Immature natural killer cell (primary cell): ENCODE data around the gene MAST4. TPM values are rescaled to one million over a fixed set of nuclear protein-coding genes. Genes with fewer than 3 reads are reported as not detected.

ENCODE experiments used
- DNase-seq, 3 donors: peaks; one replicate each; pipeline ENCODE4 v3.0.0; 2022; ENCODE audit warnings: mixed read lengths in 1 of 3
- H3K27ac Mint-ChIP-seq, 6 donors: one replicate each; pipeline ENCODE4 v1.8.0; 2020; ENCODE audit warnings: mixed read lengths in 6 of 6, mild to moderate bottlenecking in 5 of 6, inconsistent platforms in 4 of 6, moderate library complexity in 3 of 6
- H3K27me3 Mint-ChIP-seq, 3 donors: one replicate each; pipeline ENCODE4 v1.8.0; 2020 to 2021; ENCODE audit warnings: low read depth in 3 of 3, mild to moderate bottlenecking in 3 of 3, mixed read lengths in 3 of 3, moderate library complexity in 3 of 3, inconsistent platforms in 1 of 3
- H3K36me3 Mint-ChIP-seq, 3 donors: one replicate each; pipeline ENCODE4 v1.8.0; 2020; ENCODE audit warnings: mixed read lengths in 3 of 3, inconsistent platforms in 2 of 3, mild to moderate bottlenecking in 2 of 3
- H3K4me1 Mint-ChIP-seq, 2 donors: one replicate each; pipeline ENCODE4 v1.8.0; 2020; ENCODE audit warnings: inconsistent platforms in 2 of 2, mild to moderate bottlenecking in 2 of 2, mixed read lengths in 2 of 2, moderate library complexity in 1 of 2
- H3K4me3 Mint-ChIP-seq, 5 donors: one replicate each; pipeline ENCODE4 v1.8.0; 2020; ENCODE audit warnings: mild to moderate bottlenecking in 5 of 5, mixed read lengths in 5 of 5, inconsistent platforms in 3 of 5, moderate library complexity in 3 of 5
- H3K9me3 Mint-ChIP-seq, 6 donors: one replicate each; pipeline ENCODE4 v1.8.0; 2020; ENCODE audit warnings: mild to moderate bottlenecking in 6 of 6, mixed read lengths in 6 of 6, inconsistent platforms in 4 of 6, moderate library complexity in 3 of 6
- polyA plus RNA-seq, 3 donors: library from polyadenylated mRNA; unstranded; fragments of 300-500 nt; fragmentation: Illumina TruSeq; gene quantifications; one replicate each; pipeline ENCODE4 v1.2.3, GENCODE V29; 2021

MAST4 gene
- polyA plus RNA-seq, 3 donors from 2014 or later = 0.51 to 2.8 (median 1.1) TPM

- Mint-ChIP-seq H3K36me3 (no peaks in the 10 kb centered on the region), H3K9me3 (no peaks in the 10 kb centered on the region), H3K4me1 (no peaks in the 10 kb centered on the region), H3K27me3 (peaks cover 0 to 6% (median 2%) of the 10 kb centered on the region in 3 donors), H3K27ac (no peak overlapping the region), H3K4me3 (no peak overlapping the region)
- no peak for DNase-seq
Measured at GRCh38 chr5:66956439-66956838, 360.2 kb downstream of the MAST4 start.

- Mint-ChIP-seq H3K4me1 (no peaks in the 10 kb centered on the region), H3K36me3 (no peaks in the 10 kb centered on the region), H3K27me3 (peaks cover 0 to 3% (median 2%) of the 10 kb centered on the region in 3 donors), H3K27ac (no peak overlapping the region), H3K4me3 (no peak overlapping the region), H3K9me3 (no peaks in the 10 kb centered on the region)
- no peak for DNase-seq
Measured at GRCh38 chr5:66958201-66958979, 362.2 kb downstream of the MAST4 start.

GRCh38 chr5:66958980-66959641 is 362.9 kb downstream of the MAST4 start:
- no peaks in the 10 kb centered on the region for H3K4me1 Mint-ChIP-seq
- no peak overlapping the region for H3K27ac Mint-ChIP-seq
- no peak for DNase-seq
- H3K9me3 Mint-ChIP-seq = no peaks in the 10 kb centered on the region
- H3K36me3 Mint-ChIP-seq = no peaks in the 10 kb centered on the region
- peaks cover 0 to 3% (median 2%) of the 10 kb centered on the region in 3 donors for H3K27me3 Mint-ChIP-seq
- no peak overlapping the region for H3K4me3 Mint-ChIP-seq

- Mint-ChIP-seq H3K4me3 (no peak overlapping the region), H3K4me1 (no peaks in the 10 kb centered on the region), H3K36me3 (no peaks in the 10 kb centered on the region), H3K27ac (no peak overlapping the region), H3K9me3 (peaks cover 0 to 2% (median 0%) of the 10 kb centered on the region in 6 donors), H3K27me3 (peaks cover 0 to 3% (median 2%) of the 10 kb centered on the region in 3 donors)
- DNase-seq = no peak
Measured at GRCh38 chr5:66959653-66960052, 363.5 kb downstream of the MAST4 start.

- Mint-ChIP-seq H3K27ac (no peak overlapping the region), H3K9me3 (peaks cover 0 to 2% (median 0%) of the 10 kb centered on the region in 6 donors)
Measured at GRCh38 chr5:66960369-66961137, 364.4 kb downstream of the MAST4 start.

GRCh38 chr5:66963559-66963971 is 367.4 kb downstream of the MAST4 start:
- DNase-seq = no peak
- Mint-ChIP-seq H3K4me1 (no peaks in the 10 kb centered on the region), H3K36me3 (no peaks in the 10 kb centered on the region), H3K27me3 (peaks cover 2 to 3% (median 2%) of the 10 kb centered on the region in 3 donors), H3K4me3 (no peak overlapping the region), H3K27ac (no peak overlapping the region), H3K9me3 (peaks cover 0 to 2% (median 0%) of the 10 kb centered on the region in 6 donors)

More at GRCh38 chr5:66960369-66961137, 364.4 kb downstream of the MAST4 start:
- no peak for DNase-seq
- H3K4me3 Mint-ChIP-seq = no peak overlapping the region
- peaks cover 0 to 3% (median 0%) of the 10 kb centered on the region in 3 donors for H3K27me3 Mint-ChIP-seq
- no peaks in the 10 kb centered on the region for H3K36me3 Mint-ChIP-seq
- H3K4me1 Mint-ChIP-seq = no peaks in the 10 kb centered on the region

GRCh38 chr5:66966439-66966838 is 370.2 kb downstream of the MAST4 start:
- DNase-seq = no peak
- Mint-ChIP-seq H3K27me3 (peaks cover 0 to 4% (median 3%) of the 10 kb centered on the region in 3 donors), H3K36me3 (no peaks in the 10 kb centered on the region), H3K4me1 (no peaks in the 10 kb centered on the region), H3K4me3 (no peak overlapping the region), H3K27ac (no peak overlapping the region), H3K9me3 (peaks cover 0 to 2% (median 0%) of the 10 kb centered on the region in 6 donors)

- DNase-seq = no peak
- Mint-ChIP-seq H3K27ac (no peak overlapping the region), H3K36me3 (no peaks in the 10 kb centered on the region), H3K4me1 (no peaks in the 10 kb centered on the region), H3K27me3 (peaks cover 0 to 4% (median 3%) of the 10 kb centered on the region in 3 donors), H3K4me3 (no peak overlapping the region), H3K9me3 (peaks cover 0 to 2% (median 0%) of the 10 kb centered on the region in 6 donors)
Measured at GRCh38 chr5:66967102-66967501, 370.9 kb downstream of the MAST4 start.

- Mint-ChIP-seq H3K9me3 (peaks cover 0 to 2% (median 0%) of the 10 kb centered on the region in 6 donors), H3K27ac (no peak overlapping the region), H3K4me1 (no peaks in the 10 kb centered on the region), H3K4me3 (no peak overlapping the region), H3K36me3 (no peaks in the 10 kb centered on the region), H3K27me3 (peaks cover 0 to 4% (median 3%) of the 10 kb centered on the region in 3 donors)
- DNase-seq = no peak
Measured at GRCh38 chr5:66967826-66968262, 371.7 kb downstream of the MAST4 start.

- H3K4me1 Mint-ChIP-seq = no peaks in the 10 kb centered on the region
Measured at GRCh38 chr5:66969484-66969883, 373.3 kb downstream of the MAST4 start.

GRCh38 chr5:66969963-66970362 is 373.8 kb downstream of the MAST4 start:
- no peak overlapping the region for H3K4me3 Mint-ChIP-seq
- no peaks in the 10 kb centered on the region for H3K9me3 Mint-ChIP-seq
- no peaks in the 10 kb centered on the region for H3K4me1 Mint-ChIP-seq
- peaks cover 0 to 4% (median 3%) of the 10 kb centered on the region in 3 donors for H3K27me3 Mint-ChIP-seq
- H3K36me3 Mint-ChIP-seq = no peaks in the 10 kb centered on the region
- no peak overlapping the region for H3K27ac Mint-ChIP-seq
- DNase-seq = no peak

More at GRCh38 chr5:66969484-66969883, 373.3 kb downstream of the MAST4 start:
- DNase-seq = no peak
- Mint-ChIP-seq H3K27ac (no peak overlapping the region), H3K27me3 (peaks cover 0 to 4% (median 3%) of the 10 kb centered on the region in 3 donors), H3K9me3 (peaks cover 0 to 1% (median 0%) of the 10 kb centered on the region in 6 donors), H3K36me3 (no peaks in the 10 kb centered on the region), H3K4me3 (no peak overlapping the region)

GRCh38 chr5:66972004-66972403 is 375.8 kb downstream of the MAST4 start:
- H3K9me3 Mint-ChIP-seq = no peaks in the 10 kb centered on the region
- H3K4me3 Mint-ChIP-seq = no peak overlapping the region
- H3K27me3 Mint-ChIP-seq = peaks cover 0 to 4% (median 0%) of the 10 kb centered on the region in 3 donors

GRCh38 chr5:66974256-66974655 is 378.1 kb downstream of the MAST4 start:
- DNase-seq = no peak
- no peak overlapping the region for H3K27ac Mint-ChIP-seq

More at GRCh38 chr5:66972004-66972403, 375.8 kb downstream of the MAST4 start:
- no peak for DNase-seq
- Mint-ChIP-seq H3K36me3 (no peaks in the 10 kb centered on the region), H3K27ac (no peak overlapping the region), H3K4me1 (no peaks in the 10 kb centered on the region)

More at GRCh38 chr5:66974256-66974655, 378.1 kb downstream of the MAST4 start:
- no peaks in the 10 kb centered on the region for H3K36me3 Mint-ChIP-seq
- no peaks in the 10 kb centered on the region for H3K4me1 Mint-ChIP-seq
- no peak overlapping the region for H3K4me3 Mint-ChIP-seq
- peaks cover 0 to 2% (median 0%) of the 10 kb centered on the region in 6 donors for H3K9me3 Mint-ChIP-seq
- H3K27me3 Mint-ChIP-seq = peaks cover 0 to 6% (median 2%) of the 10 kb centered on the region in 3 donors
